ENCODE results near the gene SLC1A2. TPM values are rescaled to one million over a fixed set of nuclear protein-coding genes. Genes with fewer than 3 reads are reported as not detected.
A peak's percentile ranks its signal among the peaks of the same experiment; 100 is the strongest.

The SLC1A2 gene
- total RNA-seq, 1 experiment from 2014 or later, result not detected

GRCh38 chr11:35337136-35337913, 82.0 kb downstream of the SLC1A2 start:
- Mint-ChIP-seq H3K36me3 (ENCODE audit: insufficient read depth, unreplicated experiment) (no peaks in the 10 kb centered on the region), H3K27ac (ENCODE audit: low read depth, unreplicated experiment) (peak overlapping the region; percentile 39), H3K9me3 (ENCODE audit: unreplicated experiment) (no peaks in the 10 kb centered on the region), H3K27me3 (ENCODE audit: insufficient read depth, unreplicated experiment) (no peaks in the 10 kb centered on the region), H3K4me1 (ENCODE audit: insufficient read depth, unreplicated experiment) (peaks cover 23% of the 10 kb centered on the region), H3K4me3 (ENCODE audit: unreplicated experiment) (no peak overlapping the region)
- ChIA-PET POLR2A (interaction anchor here (0.6 to 6.6 kb wide), 21 partner anchors 10 to 754 kb away, joined by 3 to 81 read pairs (median 5); partner anchors contain the start of genes APIP, CD44 and PDHX), CTCF (interaction anchor here (0.5 to 1.7 kb wide), 7 partner anchors 12 to 408 kb away, joined by 3 to 6 read pairs (median 3); no protein-coding TSS in a partner anchor)
- BruUV-seq (replicated peaks), result no TSS peak
- no peak for TF ChIP-seq CTCF (IDR thresholded peaks at IDR 0.05; ENCODE audit: unreplicated experiment)
- peak; percentile 99 for DNase-seq (ENCODE audit: unreplicated experiment)
- intact Hi-C loops (cut with micrococcal nuclease), result no loop called here

GRCh38 chr11:35336726-35337125, 82.6 kb downstream of the SLC1A2 start:
- CTCF ChIA-PET, result interaction anchor here (0.6 to 1.7 kb wide), 6 partner anchors 11 to 324 kb away, joined by 3 to 6 read pairs (median 3); no protein-coding TSS in a partner anchor
- no peaks in the 10 kb centered on the region for H3K36me3 Mint-ChIP-seq (ENCODE audit: insufficient read depth, unreplicated experiment)

GRCh38 chr11:35335226-35335625, 84.1 kb downstream of the SLC1A2 start:
- Mint-ChIP-seq H3K27me3 (ENCODE audit: insufficient read depth, unreplicated experiment) (no peaks in the 10 kb centered on the region), H3K36me3 (ENCODE audit: insufficient read depth, unreplicated experiment) (no peaks in the 10 kb centered on the region), H3K4me1 (ENCODE audit: insufficient read depth, unreplicated experiment) (peaks cover 23% of the 10 kb centered on the region), H3K4me3 (ENCODE audit: unreplicated experiment) (no peak overlapping the region), H3K27ac (ENCODE audit: low read depth, unreplicated experiment) (no peak overlapping the region), H3K9me3 (ENCODE audit: unreplicated experiment) (no peaks in the 10 kb centered on the region)
- POLR2A ChIA-PET, result interaction anchor here (0.9 to 6.6 kb wide), 7 partner anchors 9 to 60 kb away, joined by 3 to 81 read pairs (median 6); no protein-coding TSS in a partner anchor
- intact Hi-C loops (cut with micrococcal nuclease), result no loop called here
- CTCF ChIA-PET, result interaction anchor here (0.7 to 0.8 kb wide), 3 partner anchors 17 to 53 kb away, joined by 3 to 4 read pairs (median 3); no protein-coding TSS in a partner anchor
- DNase-seq (ENCODE audit: unreplicated experiment), result peak; percentile 21
- no TSS peak for BruUV-seq (replicated peaks)
- no peak for TF ChIP-seq CTCF (IDR thresholded peaks at IDR 0.05; ENCODE audit: unreplicated experiment)

More at GRCh38 chr11:35336726-35337125, 82.6 kb downstream of the SLC1A2 start:
- Mint-ChIP-seq H3K4me3 (ENCODE audit: unreplicated experiment) (no peak overlapping the region), H3K4me1 (ENCODE audit: insufficient read depth, unreplicated experiment) (peaks cover 23% of the 10 kb centered on the region), H3K27ac (ENCODE audit: low read depth, unreplicated experiment) (peak overlapping the region; percentile 39), H3K9me3 (ENCODE audit: unreplicated experiment) (no peaks in the 10 kb centered on the region), H3K27me3 (ENCODE audit: insufficient read depth, unreplicated experiment) (no peaks in the 10 kb centered on the region)
- intact Hi-C loops (cut with micrococcal nuclease), result no loop called here
- no peak for DNase-seq (ENCODE audit: unreplicated experiment)
- TF ChIP-seq CTCF (IDR thresholded peaks at IDR 0.05; ENCODE audit: unreplicated experiment), result no peak
- POLR2A ChIA-PET, result interaction anchor here (0.7 to 6.6 kb wide), 17 partner anchors 10 to 753 kb away, joined by 3 to 81 read pairs (median 5); partner anchors contain the start of genes APIP, CD44 and PDHX
- BruUV-seq (replicated peaks), result TSS peak; percentile 56

- peaks cover 23% of the 10 kb centered on the region for H3K4me1 Mint-ChIP-seq (ENCODE audit: insufficient read depth, unreplicated experiment)
- H3K27ac Mint-ChIP-seq (ENCODE audit: low read depth, unreplicated experiment), result peak overlapping the region; percentile 44
- POLR2A ChIA-PET, result interaction anchor here (1.0 to 6.6 kb wide), 6 partner anchors 8 to 59 kb away, joined by 3 to 81 read pairs (median 8); no protein-coding TSS in a partner anchor
- CTCF ChIA-PET, result interaction anchor here (0.6 to 0.8 kb wide), 4 partner anchors 17 to 55 kb away, joined by 3 to 4 read pairs (median 3); no protein-coding TSS in a partner anchor
- intact Hi-C loops (cut with micrococcal nuclease), result no loop called here
- TF ChIP-seq CTCF (IDR thresholded peaks at IDR 0.05; ENCODE audit: unreplicated experiment), result no peak
- peak; percentile 54 for DNase-seq (ENCODE audit: unreplicated experiment)
- BruUV-seq (replicated peaks), result no TSS peak
- no peak overlapping the region for H3K4me3 Mint-ChIP-seq (ENCODE audit: unreplicated experiment)
- H3K36me3 Mint-ChIP-seq (ENCODE audit: insufficient read depth, unreplicated experiment), result no peaks in the 10 kb centered on the region
- H3K27me3 Mint-ChIP-seq (ENCODE audit: insufficient read depth, unreplicated experiment), result no peaks in the 10 kb centered on the region
- no peaks in the 10 kb centered on the region for H3K9me3 Mint-ChIP-seq (ENCODE audit: unreplicated experiment)
These were observed 84.8 kb downstream of the SLC1A2 start for GRCh38 chr11:35334385-35335090.
